DND-41 (cell line): ENCODE measurements around the gene CDCA5.

Experiments
- CTCF ChIP-seq: IDR thresholded peaks from 2 replicates; pipeline ENCODE4 v1.5.1; 2012; ENCODE audit warnings: borderline replicate concordance, low read length, moderate library complexity, mild to moderate bottlenecking; ENCODE audit not compliant: poor library complexity, severe bottlenecking; ENCODE audit errors: extremely low read depth
- EZH2 ChIP-seq: IDR thresholded peaks from 3 replicates; pipeline ENCODE4 v1.6.1; 2012; ENCODE audit warnings: borderline replicate concordance, low read depth, mild to moderate bottlenecking, moderate library complexity, low read length, inconsistent platforms; ENCODE audit not compliant: severe bottlenecking

DNA sequence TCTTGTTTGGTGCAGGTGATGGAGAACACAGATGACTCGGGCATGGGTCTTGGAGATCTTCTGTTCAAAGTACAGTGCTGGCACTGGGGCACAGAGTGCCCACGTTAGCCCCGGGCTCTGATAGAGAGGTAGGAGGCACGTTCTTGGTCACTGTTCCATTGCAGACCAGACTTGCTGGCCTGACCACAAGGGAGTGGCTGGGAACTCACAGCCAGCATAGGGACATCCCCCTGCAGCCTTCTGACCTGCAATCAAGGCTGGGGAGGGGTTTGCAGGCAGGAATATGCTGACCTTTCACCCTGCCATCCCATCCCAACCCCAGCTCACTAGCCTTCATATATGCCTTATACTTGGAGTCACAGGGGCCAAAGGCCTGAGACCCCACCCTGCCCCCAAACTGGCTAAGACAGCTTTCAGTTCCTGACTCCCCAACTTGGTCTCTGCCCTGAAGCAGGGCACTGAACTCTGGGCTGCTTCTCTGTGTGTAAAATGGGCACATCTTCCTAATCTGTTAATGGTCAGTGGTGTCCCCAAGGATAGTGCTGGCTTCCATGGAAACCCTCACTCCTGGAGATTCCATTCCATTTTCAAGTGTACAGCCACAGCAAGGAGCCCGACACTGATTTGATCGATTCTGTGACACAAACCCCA is 42.9 kb upstream of the CDCA5 start:
- TF ChIP-seq CTCF (no peak), EZH2 (no peak)
